GM21717 (cell line): ENCODE measurements around the gene PHLDB2.

Source experiments
- ATAC-seq: cut with Tn5 transposase; IDR thresholded peaks from one replicate; pipeline ENCODE4 v1.9.1; 2021; ENCODE audit warnings: mild to moderate bottlenecking, moderate library complexity; ENCODE audit not compliant: unreplicated experiment

The PHLDB2 gene

DNA sequence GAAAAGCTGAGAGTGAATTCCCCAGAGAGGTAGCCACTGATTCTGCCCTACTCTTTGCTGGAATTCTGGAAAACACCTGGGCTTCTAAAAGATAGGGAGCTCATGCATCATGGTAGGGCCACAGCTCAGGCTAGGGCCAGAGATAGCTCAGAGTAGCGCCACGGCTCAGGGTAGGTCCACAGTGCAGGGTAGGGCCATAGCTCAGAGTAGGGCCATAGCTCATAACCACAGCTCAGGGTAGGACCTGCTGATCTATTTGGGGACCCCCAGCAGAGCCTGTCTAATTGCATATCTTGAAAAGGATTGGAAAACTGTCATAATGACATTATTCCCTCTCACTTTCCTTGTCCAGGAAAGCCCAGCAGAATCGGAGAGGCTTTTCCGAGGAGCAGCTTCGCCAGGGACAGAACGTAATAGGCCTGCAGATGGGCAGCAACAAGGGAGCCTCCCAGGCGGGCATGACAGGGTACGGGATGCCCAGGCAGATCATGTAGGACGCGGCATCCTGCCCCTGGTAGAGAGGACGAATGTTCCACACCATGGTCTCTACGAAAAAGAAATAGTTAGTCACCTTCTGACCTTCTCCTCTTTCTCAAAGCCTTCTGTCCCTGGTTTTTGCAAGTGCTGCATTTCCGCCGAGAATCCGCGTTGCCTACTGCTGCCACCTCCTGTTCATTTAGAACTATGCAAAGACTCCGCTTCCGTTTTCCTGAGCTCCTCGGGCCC lies 154.2 kb downstream of the PHLDB2 start:
- ATAC-seq = peak; percentile 77

DNA sequence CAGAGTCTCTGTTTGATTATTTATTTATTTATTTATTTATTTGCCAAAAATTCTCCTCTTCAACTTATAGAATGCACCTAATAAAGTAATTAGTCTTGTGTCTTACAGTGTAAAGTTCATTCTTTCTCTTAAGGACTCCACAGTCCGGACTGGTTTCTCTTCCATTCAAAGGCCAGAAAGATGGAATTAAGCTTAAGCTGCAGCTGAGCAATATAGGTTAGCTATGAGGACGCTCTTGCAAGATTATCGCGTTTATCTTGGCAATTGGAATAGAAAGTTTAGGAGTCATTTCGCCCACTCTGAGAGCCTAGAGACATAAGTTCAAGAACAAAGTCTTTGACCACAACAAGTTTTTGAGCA lies 154.7 kb downstream of the PHLDB2 start:
- ATAC-seq = no peak

DNA sequence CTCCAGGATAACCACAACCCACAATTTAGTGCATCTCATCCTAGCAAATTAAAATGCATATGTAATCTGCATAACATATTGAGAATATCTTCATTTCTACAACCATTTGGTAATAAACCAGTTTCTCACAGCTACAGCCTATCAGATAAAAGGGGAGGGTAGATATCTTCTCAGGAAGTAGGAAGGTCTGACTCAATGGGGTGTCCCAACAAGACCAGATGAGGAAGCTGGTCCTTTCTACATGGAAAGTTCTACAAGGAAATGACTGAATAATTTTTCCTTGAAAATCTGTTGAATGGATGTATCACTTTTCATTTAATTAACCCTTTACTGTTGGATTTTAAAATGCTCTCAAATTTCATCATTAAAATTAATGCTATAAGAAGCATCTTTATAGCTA lies 158.0 kb downstream of the PHLDB2 start:
- no peak for ATAC-seq

DNA sequence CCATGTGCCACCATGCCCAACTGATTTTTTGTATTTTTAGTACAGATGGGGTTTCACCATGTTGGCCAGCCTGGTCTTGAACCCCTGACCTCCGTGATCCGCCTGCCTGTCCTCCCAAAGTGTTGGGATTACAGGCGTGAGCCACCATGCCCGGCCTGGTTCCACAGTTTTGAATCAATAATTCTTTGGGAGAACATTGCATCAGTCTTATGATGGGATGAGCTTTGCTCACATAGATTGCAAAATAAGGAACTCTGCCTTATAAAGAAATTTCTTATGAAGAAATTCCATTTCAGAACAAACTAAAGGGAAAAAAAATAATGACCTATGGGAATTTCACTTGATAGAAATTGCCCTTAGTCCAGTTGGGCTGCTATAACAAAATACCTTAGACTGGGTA lies 159.6 kb downstream of the PHLDB2 start:
- no peak for ATAC-seq

DNA sequence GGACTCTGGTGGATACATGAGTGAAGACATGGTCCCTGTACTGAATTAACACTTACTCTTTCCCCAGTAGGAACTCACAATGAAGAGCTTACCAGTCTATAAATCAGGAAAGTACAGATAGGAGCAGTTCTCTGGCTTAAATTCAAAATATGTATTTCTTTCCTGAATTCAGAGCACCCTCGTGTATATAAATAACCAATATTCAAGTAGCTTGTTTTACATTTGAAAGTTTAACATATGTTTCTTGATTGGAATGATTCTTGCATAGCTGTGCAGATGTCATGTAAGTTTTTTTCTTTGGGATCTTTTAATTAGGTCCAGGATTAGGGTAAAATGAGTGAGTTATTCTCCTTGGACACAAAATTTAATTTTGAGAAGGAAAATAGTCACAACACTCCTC lies 160.7 kb downstream of the PHLDB2 start:
- no peak for ATAC-seq

DNA sequence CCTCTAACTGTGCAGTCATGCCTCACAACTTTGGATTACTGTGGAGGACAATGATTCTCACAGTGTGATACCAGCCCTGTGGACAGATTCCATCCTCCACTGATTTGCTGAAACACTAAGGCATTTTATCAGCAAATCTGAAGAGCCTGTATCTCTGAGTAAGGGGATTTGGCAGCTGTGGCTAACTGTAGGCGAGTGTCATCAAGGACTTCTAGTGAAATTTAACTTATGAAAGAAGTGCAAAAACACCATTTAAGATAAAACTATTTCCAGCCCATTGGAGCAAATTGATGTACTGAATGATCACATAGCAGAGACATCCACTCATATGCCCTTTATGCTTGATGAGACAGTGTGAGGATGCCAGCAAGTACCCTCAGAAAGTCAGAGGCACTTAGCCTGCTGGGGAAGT lies 161.6 kb downstream of the PHLDB2 start:
- no peak for ATAC-seq
